HG03045 (cell line): ENCODE data around the gene GMIP.
A peak's percentile ranks its signal among the peaks of the same experiment; 100 is the strongest.
"Not testable (repeated sequence)": the region's sequence is repeated elsewhere in the genome, so short reads cannot be mapped to it uniquely, and the experiment has no call there.

ENCODE experiments used
- ATAC-seq: cut with Tn5 transposase; IDR thresholded peaks from one replicate; pipeline ENCODE4 v1.9.1; 2021; ENCODE audit warnings: mild to moderate bottlenecking, moderate library complexity; ENCODE audit not compliant: unreplicated experiment

Gene GMIP

DNA sequence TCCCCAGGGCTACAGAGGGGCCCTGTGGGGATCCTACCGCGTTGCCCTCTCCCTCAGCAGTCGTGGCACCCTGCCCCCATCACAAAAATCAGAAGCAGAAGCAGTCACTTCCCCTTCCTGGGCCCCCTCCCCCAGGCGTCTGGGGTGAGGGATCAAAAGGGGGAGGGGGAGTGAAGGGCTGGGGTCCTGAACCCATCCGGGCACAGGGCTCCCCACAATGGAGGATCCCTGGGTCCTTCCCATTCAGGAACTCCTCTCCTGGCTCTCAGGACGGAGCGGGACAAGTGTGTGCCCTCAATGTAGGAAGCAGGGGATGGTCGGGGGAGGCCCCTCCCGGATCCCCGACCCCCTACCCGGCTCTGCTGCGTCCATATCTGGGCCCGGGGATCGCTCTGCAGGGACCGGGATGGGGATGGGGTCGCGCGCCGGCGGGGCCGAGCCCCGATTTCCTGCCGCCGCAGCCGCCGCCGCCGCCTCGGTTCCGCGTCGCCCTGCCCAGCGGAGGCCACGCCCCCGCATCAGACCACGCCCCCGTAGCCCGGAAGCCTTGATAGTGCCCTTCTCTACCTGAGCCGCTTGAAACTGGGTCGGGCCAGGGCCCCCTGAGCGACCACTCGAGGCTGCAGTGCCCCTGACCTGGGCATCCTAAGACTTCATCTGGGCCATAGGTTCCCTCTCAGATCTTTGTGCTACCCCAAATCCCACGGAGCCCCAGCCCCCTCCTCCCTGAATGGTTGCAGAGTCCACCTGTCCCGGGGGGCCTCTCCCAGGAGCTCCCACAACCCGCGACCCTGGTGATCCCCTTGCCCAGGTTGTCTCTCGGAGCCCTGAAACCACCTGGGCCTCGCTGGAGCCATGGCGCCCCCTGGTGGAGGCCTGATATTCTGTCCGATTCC, at the start of gene GMIP:
GMIP (minus strand) TSS at position 500 of the 896 bp plus-strand sequence; CDS start at position 372, 128 bp downstream.
- peak; percentile 66 for ATAC-seq

DNA sequence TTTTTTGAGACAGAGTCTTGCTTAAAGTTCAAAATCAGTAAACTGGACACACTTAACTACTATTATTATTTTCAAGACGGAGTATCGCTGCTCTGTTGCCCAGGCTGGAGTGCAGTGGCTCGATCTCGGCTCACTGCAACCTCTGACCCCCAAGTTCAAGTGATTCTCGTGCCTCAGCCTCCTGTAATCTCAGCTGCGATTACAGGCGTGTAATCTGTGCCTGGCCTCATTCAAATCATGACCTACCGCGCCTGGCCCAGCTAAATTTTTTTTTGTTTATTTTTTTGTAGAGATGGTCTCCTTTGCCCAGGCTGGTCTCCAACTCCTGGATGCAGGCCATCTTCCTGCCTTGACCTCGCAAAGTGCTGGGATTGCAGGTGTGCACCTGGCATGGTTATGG, 48.2 kb upstream of the GMIP start:
- no peak for ATAC-seq

DNA sequence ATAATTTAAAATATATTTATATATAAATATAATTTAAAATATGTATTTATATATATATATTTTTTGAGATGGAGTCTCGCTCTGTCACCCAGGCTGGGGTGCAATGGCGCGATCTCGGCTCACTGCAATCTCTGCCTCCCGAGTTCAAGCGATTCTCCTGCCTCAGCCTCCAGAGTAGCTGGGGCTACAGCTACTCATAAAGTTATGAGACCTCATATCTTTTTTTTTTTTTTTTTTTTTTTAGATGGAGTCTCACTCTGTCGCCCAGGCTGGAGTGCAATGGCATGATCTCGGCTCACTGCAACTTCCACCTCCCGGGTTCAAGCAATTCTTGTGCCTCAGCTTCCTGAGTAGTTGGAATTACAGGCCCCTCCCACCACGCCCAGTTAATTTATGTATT, 45.6 kb upstream of the GMIP start:
- ATAC-seq, result not testable (repeated sequence)

DNA sequence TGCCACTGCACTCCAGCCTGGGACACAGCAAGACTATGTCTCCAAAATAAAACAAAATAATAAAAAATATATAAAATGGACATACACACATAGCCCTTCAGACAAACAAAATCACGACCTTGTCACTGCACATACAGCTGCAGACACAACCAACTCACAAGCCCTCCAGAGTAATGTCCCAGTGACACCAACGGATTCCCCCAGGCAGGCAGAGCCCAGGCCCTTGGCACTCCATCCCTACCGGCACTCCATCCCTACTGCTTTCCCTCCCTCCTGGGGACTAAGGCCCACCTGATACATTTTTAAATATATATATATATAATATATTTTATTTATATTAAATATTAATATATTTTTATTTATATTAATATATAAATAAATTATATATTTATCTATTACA, 43.6 kb upstream of the GMIP start:
- no peak for ATAC-seq

GRCh38 chr19:19686580-19686979, 43.1 kb upstream of the GMIP start:
- no peak for ATAC-seq

DNA sequence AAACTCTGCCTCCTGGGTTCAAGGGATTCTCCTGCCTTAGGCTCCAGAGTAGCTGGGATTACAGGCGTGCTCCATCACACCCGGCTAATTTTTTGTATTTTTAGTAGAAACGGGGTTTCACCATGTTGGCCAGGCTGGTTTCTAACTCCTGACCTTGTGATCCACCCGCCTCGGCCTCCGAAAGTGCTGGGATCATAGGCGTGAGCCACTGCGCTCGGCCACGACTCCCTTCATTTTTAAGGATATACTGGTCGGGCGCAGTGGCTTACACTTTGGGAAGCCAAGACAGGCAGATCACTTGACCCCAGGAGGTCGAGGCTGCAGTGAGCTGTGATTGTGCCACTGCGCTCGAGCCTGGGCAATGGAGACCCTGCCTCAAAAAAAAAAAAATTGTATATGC, 42.7 kb upstream of the GMIP start:
- not testable (repeated sequence) for ATAC-seq

GRCh38 chr19:19679176-19680073, 36.0 kb upstream of the GMIP start:
- ATAC-seq, result no peak

GRCh38 chr19:19677579-19677978, 34.1 kb upstream of the GMIP start:
- ATAC-seq, result no peak

GRCh38 chr19:19674315-19674714, 30.9 kb upstream of the GMIP start:
- no peak for ATAC-seq

- ATAC-seq, result no peak
Measured at GRCh38 chr19:19672816-19673215, 29.4 kb upstream of the GMIP start.

GRCh38 chr19:19670070-19670551, 26.7 kb upstream of the GMIP start:
- no peak for ATAC-seq

- peak; percentile 69 for ATAC-seq
Measured at GRCh38 chr19:19668230-19669012, 25.0 kb upstream of the GMIP start, which contains the start of gene ZNF101. ZNF101 (plus strand) TSS chr19:19668839; CDS start chr19:19668964, 125 bp downstream.

- not testable (repeated sequence) for ATAC-seq
Measured at GRCh38 chr19:19665420-19665948, 22.0 kb upstream of the GMIP start.

- ATAC-seq, result peak; percentile 70
Measured at GRCh38 chr19:19663256-19664120, 20.0 kb upstream of the GMIP start, which contains the start of gene ATP13A1. ATP13A1 (minus strand) TSS chr19:19663676; CDS start chr19:19663666, 10 bp downstream.

DNA sequence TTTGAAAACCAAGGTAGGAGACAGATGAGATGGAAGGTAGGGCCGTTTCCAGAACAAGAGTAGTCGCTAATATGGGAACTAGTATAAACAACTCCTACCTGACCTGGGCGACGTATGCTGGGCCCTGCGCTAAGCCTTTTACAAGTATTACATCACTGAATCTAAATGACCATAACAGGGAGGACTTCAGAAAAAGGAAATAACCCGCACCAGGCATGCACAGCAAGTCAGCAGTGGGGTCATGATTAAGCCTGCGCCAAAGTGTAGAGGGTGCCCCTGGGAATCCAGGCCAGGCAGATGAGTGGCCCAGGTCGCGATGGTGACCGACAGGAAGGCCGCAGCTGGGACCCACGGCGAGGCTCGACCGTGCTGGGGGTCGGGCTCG, 19.4 kb upstream of the GMIP start:
- no peak for ATAC-seq

- no peak for ATAC-seq
Measured at GRCh38 chr19:19662344-19662743, 18.9 kb upstream of the GMIP start.

DNA sequence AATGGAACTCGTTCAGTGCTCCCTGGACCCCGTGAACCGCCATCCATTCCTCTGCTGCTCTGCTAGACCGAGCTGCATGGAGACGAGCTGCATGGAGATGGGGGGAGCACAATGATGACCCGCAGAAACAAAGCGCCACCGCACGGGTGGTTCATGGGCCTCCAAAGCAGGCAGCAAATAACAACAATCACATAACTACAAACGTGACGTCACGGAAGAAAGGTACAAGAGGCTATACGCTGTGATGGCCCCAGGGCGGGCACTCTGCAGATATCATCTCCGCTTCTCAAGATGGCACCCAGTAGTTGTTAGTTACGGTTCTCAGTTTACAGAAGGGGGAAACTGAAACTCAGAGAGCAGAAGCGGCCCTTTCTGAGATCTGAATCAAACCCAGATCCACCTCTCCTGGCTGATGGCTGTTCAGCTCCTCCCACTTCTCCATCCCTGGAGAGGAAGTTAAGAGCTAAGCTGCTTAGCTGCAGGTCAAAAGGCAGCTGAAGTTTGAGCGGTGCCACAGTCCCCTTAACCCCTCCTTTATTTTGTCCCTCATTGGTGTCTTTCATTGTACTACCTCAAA, 18.3 kb upstream of the GMIP start:
- peak; percentile 28 for ATAC-seq

DNA sequence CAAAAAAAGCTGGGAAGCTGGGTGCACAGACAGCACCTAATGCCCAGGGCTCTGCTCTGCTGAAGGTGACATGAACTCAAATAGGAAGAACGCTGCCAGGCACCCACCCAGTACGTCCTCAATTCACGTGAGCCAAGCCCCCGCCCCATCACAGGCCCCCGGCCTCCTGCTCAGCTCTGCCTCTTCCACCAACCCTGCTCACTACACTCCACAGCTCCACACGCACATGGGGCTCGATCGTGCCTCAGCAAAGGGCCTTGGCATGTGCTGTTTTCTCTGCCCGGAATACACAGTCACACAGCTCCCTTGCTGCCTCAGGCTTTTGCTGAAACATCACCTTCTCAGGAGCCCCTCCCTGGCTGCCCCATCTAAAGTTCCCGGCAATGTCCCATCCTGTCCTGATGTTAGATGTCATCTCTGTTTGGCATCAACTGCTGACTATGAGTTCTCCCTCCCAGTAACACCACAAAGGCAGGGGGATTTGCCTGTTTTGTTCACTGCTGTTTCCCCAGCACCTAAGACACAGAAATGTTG, 17.8 kb upstream of the GMIP start:
- no peak for ATAC-seq
